Fibroblast of lung (primary cell): ENCODE results near the gene UHRF1.

Experiments
- EZH2 ChIP-seq: IDR thresholded peaks from 2 replicates; pipeline ENCODE4 v1.5.1; 2012; ENCODE audit warnings: low read length, control low read depth, mild to moderate bottlenecking; ENCODE audit errors: missing control alignments
- TF ChIP-seq, protein P1 (sequence below), 2 donors: IDR thresholded peaks in 1 of 2; conservative IDR thresholded peaks in 1 of 2; 1 replicate in 1 of 2; 2 replicates in 1 of 2; pipeline ENCODE4 v1.5.1; 2011 to 2012; ENCODE audit warnings: low read length in 2 of 2, control low read depth in 1 of 2, inconsistent platforms in 1 of 2, low read depth in 1 of 2, mild to moderate bottlenecking in 1 of 2

DNA sequence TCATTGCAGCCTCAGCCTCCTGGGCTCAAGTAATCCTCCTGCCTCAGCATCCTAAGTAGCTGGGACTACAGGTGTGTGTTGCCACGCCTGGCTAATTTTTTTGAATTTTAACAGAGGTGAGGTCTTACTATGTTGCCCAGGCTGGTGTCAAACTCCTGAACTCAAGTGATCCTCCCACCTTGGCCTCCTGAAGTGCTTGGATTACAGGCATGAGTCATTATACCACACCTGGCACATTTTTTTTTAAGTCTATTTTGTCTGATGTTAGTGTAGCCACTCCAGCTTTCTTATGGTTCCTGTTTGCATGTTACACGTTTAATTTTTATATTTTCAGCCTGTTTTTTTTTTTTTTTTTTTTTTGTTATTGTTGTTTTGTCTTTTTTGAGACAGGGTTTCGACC is 84.4 kb downstream of the UHRF1 start:
- TF ChIP-seq, protein P1, sequence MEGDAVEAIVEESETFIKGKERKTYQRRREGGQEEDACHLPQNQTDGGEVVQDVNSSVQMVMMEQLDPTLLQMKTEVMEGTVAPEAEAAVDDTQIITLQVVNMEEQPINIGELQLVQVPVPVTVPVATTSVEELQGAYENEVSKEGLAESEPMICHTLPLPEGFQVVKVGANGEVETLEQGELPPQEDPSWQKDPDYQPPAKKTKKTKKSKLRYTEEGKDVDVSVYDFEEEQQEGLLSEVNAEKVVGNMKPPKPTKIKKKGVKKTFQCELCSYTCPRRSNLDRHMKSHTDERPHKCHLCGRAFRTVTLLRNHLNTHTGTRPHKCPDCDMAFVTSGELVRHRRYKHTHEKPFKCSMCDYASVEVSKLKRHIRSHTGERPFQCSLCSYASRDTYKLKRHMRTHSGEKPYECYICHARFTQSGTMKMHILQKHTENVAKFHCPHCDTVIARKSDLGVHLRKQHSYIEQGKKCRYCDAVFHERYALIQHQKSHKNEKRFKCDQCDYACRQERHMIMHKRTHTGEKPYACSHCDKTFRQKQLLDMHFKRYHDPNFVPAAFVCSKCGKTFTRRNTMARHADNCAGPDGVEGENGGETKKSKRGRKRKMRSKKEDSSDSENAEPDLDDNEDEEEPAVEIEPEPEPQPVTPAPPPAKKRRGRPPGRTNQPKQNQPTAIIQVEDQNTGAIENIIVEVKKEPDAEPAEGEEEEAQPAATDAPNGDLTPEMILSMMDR (conservative IDR thresholded peaks at IDR 0.05 in 1 of 2, IDR thresholded peaks at IDR 0.05 in 1 of 2; ENCODE audit: low read depth in 1 of 2, low read length in 2 of 2), result no peak
- no peak for TF ChIP-seq EZH2
